WI38 (cell line): ENCODE results near the gene NAGK.

Source experiments
- H3K4me3 ChIP-seq: 2 replicates; pipeline ENCODE4 v1.5.1; 2011; ENCODE audit warnings: low read depth, mild to moderate bottlenecking, control low read depth, low read length
- TF ChIP-seq, protein P1 (sequence below): IDR thresholded peaks from 2 replicates; pipeline ENCODE4 v1.5.1; 2012; ENCODE audit warnings: low read depth, mild to moderate bottlenecking, control low read depth, low read length

The NAGK gene

DNA sequence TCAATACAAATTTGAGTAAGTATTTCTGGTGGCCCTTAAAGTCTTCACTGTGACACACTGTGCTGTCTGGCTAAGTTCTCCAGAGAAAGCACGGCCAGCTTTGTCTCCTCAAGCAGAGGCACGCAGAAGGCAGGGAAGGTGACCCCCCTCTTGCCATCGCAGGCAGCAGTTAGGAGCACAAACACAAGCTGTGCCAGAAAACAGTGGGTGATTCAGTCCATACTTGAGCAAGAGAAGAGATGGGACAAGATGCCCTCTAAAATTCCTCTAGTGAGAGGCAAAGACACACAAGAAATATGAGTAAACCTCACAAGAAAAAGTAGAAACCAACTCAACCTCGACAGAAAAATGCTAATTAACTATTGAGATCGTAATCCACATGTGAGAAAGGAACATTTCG is 51.7 kb downstream of the NAGK start:
- TF ChIP-seq, protein P1, sequence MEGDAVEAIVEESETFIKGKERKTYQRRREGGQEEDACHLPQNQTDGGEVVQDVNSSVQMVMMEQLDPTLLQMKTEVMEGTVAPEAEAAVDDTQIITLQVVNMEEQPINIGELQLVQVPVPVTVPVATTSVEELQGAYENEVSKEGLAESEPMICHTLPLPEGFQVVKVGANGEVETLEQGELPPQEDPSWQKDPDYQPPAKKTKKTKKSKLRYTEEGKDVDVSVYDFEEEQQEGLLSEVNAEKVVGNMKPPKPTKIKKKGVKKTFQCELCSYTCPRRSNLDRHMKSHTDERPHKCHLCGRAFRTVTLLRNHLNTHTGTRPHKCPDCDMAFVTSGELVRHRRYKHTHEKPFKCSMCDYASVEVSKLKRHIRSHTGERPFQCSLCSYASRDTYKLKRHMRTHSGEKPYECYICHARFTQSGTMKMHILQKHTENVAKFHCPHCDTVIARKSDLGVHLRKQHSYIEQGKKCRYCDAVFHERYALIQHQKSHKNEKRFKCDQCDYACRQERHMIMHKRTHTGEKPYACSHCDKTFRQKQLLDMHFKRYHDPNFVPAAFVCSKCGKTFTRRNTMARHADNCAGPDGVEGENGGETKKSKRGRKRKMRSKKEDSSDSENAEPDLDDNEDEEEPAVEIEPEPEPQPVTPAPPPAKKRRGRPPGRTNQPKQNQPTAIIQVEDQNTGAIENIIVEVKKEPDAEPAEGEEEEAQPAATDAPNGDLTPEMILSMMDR: no peak
- H3K4me3 ChIP-seq: no peak overlapping the region

DNA sequence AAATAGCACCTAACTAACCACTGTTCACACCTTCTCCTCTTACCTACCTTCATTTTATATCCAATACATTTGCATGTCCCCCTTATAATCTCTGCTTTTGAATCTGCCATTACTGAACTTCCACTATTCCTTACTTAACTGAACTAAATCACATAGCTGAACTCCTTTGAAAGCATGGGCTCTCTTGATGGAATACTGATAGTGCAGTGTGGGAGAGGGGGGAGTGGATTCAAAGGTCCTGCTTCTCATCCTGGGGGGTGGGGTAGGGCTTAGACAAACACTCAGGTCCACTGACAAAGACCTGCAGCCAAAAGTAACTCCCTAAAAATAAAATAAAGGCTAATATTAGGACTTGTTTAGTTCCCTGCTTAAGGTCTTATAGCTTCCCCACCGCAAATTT is 53.0 kb downstream of the NAGK start:
- no peak overlapping the region for H3K4me3 ChIP-seq
- TF ChIP-seq, protein P1: no peak

DNA sequence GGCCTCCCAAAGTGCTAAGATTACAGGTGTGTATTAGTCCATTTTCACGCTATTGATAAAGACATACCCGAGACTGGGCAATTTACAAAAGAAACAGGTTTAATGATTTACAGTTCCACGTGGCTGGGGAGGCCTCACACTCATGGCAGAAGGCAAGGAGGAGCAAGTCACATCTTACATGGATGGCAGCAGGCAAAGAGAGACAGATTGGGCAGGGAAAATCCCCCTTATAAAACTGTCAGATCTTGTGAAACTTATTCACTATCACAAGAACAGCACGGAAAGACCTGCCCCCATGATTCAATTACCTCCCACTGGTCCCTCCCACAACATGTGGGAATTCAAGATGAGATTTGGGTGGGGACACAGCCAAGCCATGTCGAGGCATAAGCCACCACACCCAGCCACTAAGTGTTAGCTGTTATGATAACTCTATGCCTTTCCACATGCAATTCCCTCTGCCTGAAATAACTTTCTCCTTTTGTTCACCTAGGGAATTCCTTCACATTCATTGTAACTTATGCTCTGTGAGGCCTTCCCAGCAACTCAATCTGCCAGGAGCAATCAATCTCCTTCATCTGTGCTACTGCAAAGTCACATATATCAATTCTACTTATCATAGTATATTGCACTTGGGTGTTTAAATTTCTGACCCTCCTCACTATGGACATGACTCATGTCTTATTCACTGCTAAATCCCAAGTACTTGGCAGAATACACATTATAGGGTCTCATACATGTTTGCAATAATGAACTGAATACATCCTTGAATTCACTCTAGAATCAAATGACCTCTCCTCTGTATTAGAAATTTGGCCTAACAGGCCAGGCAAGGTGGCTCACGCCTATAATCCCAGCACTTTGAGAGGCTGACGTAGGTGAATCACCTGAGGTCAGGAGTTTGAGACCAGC is 54.2 kb downstream of the NAGK start:
- TF ChIP-seq, protein P1: no peak

DNA sequence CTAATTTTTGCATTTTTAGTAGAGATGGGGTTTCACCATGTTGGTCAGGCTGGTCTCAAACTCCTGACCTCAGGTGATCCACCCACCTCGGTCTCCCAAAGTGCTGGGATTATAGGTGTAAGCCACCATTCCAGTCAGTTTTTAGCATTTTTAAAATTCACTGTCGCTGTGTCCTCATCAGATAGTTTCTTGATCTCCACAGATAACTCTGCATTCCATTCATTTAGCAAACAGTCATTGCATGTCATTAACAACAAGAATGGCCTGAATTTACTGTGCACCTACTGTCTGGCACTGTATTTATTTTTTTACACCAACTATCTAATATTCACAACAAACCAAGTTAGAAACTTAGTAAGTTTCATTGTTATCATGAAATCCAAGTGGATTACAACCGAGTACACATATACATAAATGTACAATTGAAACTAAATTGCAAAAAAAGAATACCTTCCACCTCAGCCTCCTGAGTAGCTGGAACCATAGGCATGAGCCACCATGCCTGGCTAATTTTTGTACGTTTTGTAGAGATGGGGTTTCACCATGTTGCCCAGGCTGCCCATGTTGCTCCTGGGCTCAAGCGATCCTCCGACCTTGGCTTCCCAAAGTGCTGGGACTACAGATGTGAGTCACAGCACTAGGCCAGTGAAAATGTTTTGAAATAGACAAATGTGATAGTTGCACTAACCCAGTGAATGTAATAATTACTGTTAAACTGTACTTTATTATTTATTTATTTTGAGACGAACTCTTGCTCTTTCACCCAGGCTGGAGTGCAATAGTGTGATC is 57.3 kb downstream of the NAGK start:
- H3K4me3 ChIP-seq: no peak overlapping the region
- TF ChIP-seq, protein P1: no peak

More for the DNA sequence above, 54.2 kb downstream of the NAGK start:
- H3K4me3 ChIP-seq: no peak overlapping the region

DNA sequence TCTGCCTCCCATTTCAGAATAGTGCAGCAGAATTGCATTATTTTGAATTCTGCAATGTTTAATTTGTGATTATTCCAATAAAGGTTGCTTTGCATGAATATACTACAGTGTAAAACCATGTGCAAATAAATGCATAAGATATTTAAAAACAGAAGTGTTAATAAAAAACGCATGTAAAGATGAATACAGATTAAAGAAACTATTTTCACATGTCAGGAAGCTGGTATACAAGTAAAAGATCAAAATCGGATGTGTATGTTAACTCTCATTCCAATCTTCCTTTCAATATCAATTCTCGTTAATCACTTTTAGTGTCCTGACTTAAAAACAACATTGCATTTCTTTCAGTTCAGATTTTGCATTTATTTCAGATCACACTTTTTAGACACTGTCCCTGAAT is 58.5 kb downstream of the NAGK start:
- no peak overlapping the region for H3K4me3 ChIP-seq
- TF ChIP-seq, protein P1: no peak
